Heart left ventricle (tissue), 16 donors: ENCODE data around the gene SPDYE3. TPM values are rescaled to one million over a fixed set of nuclear protein-coding genes. Genes with fewer than 3 reads are reported as not detected.
"Not testable (repeated sequence)": the region's sequence is repeated elsewhere in the genome, so short reads cannot be mapped to it uniquely, and the experiment has no call there.

Source experiments
- ATAC-seq, 4 donors: fragments of 200-7000 bp; cut with Tn5 transposase; one replicate each; pipeline ENCODE4 v1.9.1; 2020 to 2022; ENCODE audit warnings: moderate library complexity in 4 of 4, mild to moderate bottlenecking in 3 of 4, moderate number of reproducible peaks in 1 of 4
- DNase-seq, 5 donors: peaks; one replicate each; pipeline ENCODE4 v3.0.0-alpha.2; 2020
- H3K27ac ChIP-seq, 12 donors: fragments of 200-600 bp; sonication (generic) in 4 of 12; one replicate each; pipeline versions ENCODE4 v1.5.0 to v1.8.0; 2016 to 2022; ENCODE audit warnings: mild to moderate bottlenecking in 2 of 12
- H3K27me3 ChIP-seq, 9 donors: fragments of 200-600 bp; sonication (generic) in 2 of 9; one replicate each; pipeline versions ENCODE4 v1.5.1 to v1.8.0; 2016 to 2022; ENCODE audit warnings: mild to moderate bottlenecking in 3 of 9
- H3K36me3 ChIP-seq, 9 donors: fragments of 200-600 bp; sonication (generic) in 2 of 9; one replicate each; pipeline versions ENCODE4 v1.5.0 to v1.8.0; 2018 to 2022; ENCODE audit warnings: mild to moderate bottlenecking in 2 of 9
- H3K4me1 ChIP-seq, 12 donors: fragments of 200-600 bp; sonication (generic) in 4 of 12; one replicate each; pipeline versions ENCODE4 v1.5.0 to v1.8.0; 2016 to 2022; ENCODE audit warnings: mild to moderate bottlenecking in 3 of 12
- H3K4me3 ChIP-seq, 12 donors: fragments of 200-600 bp; sonication (generic) in 4 of 12; one replicate each; pipeline versions ENCODE4 v1.5.0 to v1.8.0; 2017 to 2022; ENCODE audit warnings: mild to moderate bottlenecking in 9 of 12, moderate library complexity in 4 of 12
- H3K9me3 ChIP-seq, 12 donors: fragments of 200-600 bp; sonication (generic) in 4 of 12; one replicate each; pipeline versions ENCODE4 v1.5.0 to v1.8.0; 2016 to 2022; ENCODE audit warnings: mild to moderate bottlenecking in 1 of 12
- POLR2A ChIP-seq, 2 donors: fragments of 450-650 bp; IDR thresholded peaks; one replicate each; pipeline ENCODE4 v1.6.1; 2017; ENCODE audit warnings: antibody characterized with exemption in 2 of 2, mild to moderate bottlenecking in 2 of 2, moderate library complexity in 2 of 2
- WGBS, 4 donors: extraction: QIAGEN DNeasy Blood & Tissue Kit in 2 of 4; methylation state at CpG; one replicate each; pipeline versions ENCODE4 v1.1.5 to v1.1.7; 2013 to 2018; 5-methylcytosine and 5-hydroxymethylcytosine counted together
- intact Hi-C, 10 donors: fragments of 100-400 bp; cut with DNase I; formaldehyde crosslinking; loops; one replicate each; pipeline versions ENCODE4 v1.11.1 to v1.14.2; 2022
- polyA plus RNA-seq, 2 donors: library from polyadenylated mRNA; stranded (reverse); fragments of 200-250 nt; gene quantifications; one replicate each; pipeline ENCODE4 v1.2.3, GENCODE V29; 2013
- total RNA-seq, 9 donors: library from RNA; depleted of rRNA in 2 of 9; stranded (reverse); fragments of >200 nt in 2 of 9; fragmentation: NEBNext Ultra II Directional in 3 of 9; extraction: Animal tissue kit (Norgen Biotek cat#: 25700) in 3 of 9; gene quantifications; one replicate each; pipeline versions ENCODE4 v1.1.0 to v1.2.4, GENCODE V29; 2016 to 2023
- TF ChIP-seq, protein P1 (sequence below), 12 donors: fragments of 200-600 bp; sonication (generic) in 4 of 12; IDR thresholded peaks; one replicate each; pipeline versions ENCODE4 v1.5.0 to v1.8.0; 2018 to 2022; ENCODE audit warnings: antibody characterized with exemption in 12 of 12, mild to moderate bottlenecking in 5 of 12
- donor health status: ischemic (EF 13 %, LVEDD 7.1; RV severe dilation, severe dysfunction).
- donor health status: healthy with polysubstance abuse.
- donor health status: DM: no; HTN: yes; CAD: no.
- donor health status: DM: no; HTN: no; CAD: no.
- donor health status: ischemic (EF 25% LVEDD 6.9; RV normal size, moderate dysfunction).
- donor health status: ischemic (EF 25% LVEDD 5.7; RV mildly dilated, moderate dysfunction).
- donor health status: healthy.
- donor health status: DM: yes; HTN: yes; CAD: no.
- donor health status: ischemic (EF 35%, LVEDD 5.7; RV mildly dilated, moderate dysfunction).
- donor health status: nonischemic (EF 11% LVEDD 7.7; RV severe dilation, severe dysfunction).
- donor health status: DM: yes; HTN: yes; CAD: no.
- donor health status: PGD.
- donor health status: ischemic (EF 29% LVEDD 5.4; RV normal size, mild dysfunction).
- donor health status: nonischemic (EF 23%, LVEDD 6.1; RV moderate dilation, normal function).

The SPDYE3 gene
- total and polyA plus RNA-seq, 11 donors: 0.03 to 0.15 TPM; not detected in 9

- intact Hi-C loops: loop anchor here in 2 of 10 donors (10.0 kb wide), 3 partner anchors 134 to 214 kb away; partner anchors contain the start of genes LAMTOR4 (in 1 of the 2) and PVRIG (in 1 of the 2)
- Histone ChIP-seq H3K9me3 (no peaks in the 10 kb centered on the region), H3K4me3 (no peak overlapping the region), H3K36me3 (peaks cover 0 to 89% (median 67%) of the 10 kb centered on the region in 9 donors), H3K27me3 (no peaks in the 10 kb centered on the region), H3K4me1 (peaks cover 0 to 11% (median 6%) of the 10 kb centered on the region in 12 donors), H3K27ac (peak overlapping the region in 2 of 12 donors; percentile 42 to 44)
- no peak for DNase-seq
- ATAC-seq: no peak
- TF ChIP-seq, protein P1, sequence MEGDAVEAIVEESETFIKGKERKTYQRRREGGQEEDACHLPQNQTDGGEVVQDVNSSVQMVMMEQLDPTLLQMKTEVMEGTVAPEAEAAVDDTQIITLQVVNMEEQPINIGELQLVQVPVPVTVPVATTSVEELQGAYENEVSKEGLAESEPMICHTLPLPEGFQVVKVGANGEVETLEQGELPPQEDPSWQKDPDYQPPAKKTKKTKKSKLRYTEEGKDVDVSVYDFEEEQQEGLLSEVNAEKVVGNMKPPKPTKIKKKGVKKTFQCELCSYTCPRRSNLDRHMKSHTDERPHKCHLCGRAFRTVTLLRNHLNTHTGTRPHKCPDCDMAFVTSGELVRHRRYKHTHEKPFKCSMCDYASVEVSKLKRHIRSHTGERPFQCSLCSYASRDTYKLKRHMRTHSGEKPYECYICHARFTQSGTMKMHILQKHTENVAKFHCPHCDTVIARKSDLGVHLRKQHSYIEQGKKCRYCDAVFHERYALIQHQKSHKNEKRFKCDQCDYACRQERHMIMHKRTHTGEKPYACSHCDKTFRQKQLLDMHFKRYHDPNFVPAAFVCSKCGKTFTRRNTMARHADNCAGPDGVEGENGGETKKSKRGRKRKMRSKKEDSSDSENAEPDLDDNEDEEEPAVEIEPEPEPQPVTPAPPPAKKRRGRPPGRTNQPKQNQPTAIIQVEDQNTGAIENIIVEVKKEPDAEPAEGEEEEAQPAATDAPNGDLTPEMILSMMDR (IDR thresholded peaks at IDR 0.05): no peak
- no peak for TF ChIP-seq POLR2A (IDR thresholded peaks at IDR 0.05)
These were observed 41.3 kb downstream of the SPDYE3 start for GRCh38 chr7:100348805-100349204.

DNA sequence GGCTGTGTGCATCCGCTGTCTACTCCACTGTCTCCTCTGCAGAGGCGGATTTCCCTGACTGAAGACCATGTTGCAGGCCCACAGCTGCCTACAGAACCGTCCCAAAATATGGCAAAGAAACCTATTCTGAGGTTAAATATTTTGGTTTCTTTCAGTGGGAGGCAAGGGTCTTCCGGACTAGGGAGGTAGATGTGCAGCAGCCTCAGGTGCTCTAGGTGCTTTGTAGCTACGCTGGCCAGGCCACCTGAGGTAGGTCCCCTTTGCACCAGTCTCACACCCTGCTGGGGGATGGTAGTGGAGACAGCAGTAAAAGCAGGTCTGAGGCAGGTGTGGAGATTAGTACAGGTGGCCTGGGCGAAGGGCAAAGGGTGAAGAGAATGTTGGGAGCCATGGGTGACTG, 42.3 kb downstream of the SPDYE3 start:
- peaks cover 0 to 7% (median 2%) of the 10 kb centered on the region in 12 donors for H3K4me1 ChIP-seq
- no peak overlapping the region for H3K4me3 ChIP-seq
- intact Hi-C loops: loop anchor here in 3 of 10 donors (10.0 kb wide), 4 partner anchors 65 to 215 kb away; partner anchors contain the start of genes LAMTOR4 (in 1 of the 3) and PVRIG (in 1 of the 3)
- no peaks in the 10 kb centered on the region for H3K9me3 ChIP-seq
- H3K27me3 ChIP-seq: no peaks in the 10 kb centered on the region
- ATAC-seq (no peak), DNase-seq (no peak)
- H3K36me3 ChIP-seq: peaks cover 0 to 91% (median 77%) of the 10 kb centered on the region in 9 donors
- WGBS, 4 donors: 94 to 97% (median 96%) methylated on average over 6 of the region's 6 CpGs
- TF ChIP-seq, protein P1 (IDR thresholded peaks at IDR 0.05): no peak
- no peak for TF ChIP-seq POLR2A (IDR thresholded peaks at IDR 0.05)
- H3K27ac ChIP-seq: peak overlapping the region in 1 of 12 donors; percentile 42

DNA sequence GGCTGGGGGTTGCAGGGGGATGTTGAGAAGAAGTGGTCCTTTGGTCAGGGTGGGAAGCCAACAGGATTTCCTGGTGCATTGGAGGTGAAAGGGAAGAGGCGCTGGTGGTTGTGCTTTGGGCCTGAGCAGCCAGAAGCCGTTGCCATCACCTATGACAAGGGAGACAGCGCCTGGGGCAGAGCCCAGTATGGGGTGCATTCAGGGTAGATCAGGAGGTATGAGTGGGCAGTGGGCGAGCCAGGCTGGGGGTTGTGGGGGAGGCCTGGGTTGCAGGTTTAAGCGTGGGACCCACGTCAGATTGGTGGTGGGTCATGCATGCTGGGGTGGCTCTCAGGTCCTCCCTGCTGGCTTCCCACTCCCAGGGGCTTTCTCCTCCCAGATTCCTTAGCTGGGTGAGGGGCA, 44.2 kb downstream of the SPDYE3 start:
- WGBS, 4 donors: 84 to 92% (median 88%) methylated on average over 4 to 6 of the region's 6 CpGs
- TF ChIP-seq POLR2A (IDR thresholded peaks at IDR 0.05): no peak
- TF ChIP-seq, protein P1 (IDR thresholded peaks at IDR 0.05): no peak
- Histone ChIP-seq H3K27me3 (no peaks in the 10 kb centered on the region), H3K36me3 (peaks cover 0 to 97% (median 87%) of the 10 kb centered on the region in 9 donors), H3K9me3 (no peaks in the 10 kb centered on the region), H3K4me3 (no peak overlapping the region), H3K27ac (peak overlapping the region in 1 of 12 donors; percentile 46), H3K4me1 (peaks cover 0 to 5% (median 0%) of the 10 kb centered on the region in 12 donors)
- no peak for DNase-seq
- intact Hi-C loops: loop anchor here in 1 of 10 donors (10.0 kb wide), 2 partner anchors 63 to 217 kb away; no protein-coding TSS in a partner anchor
- ATAC-seq: no peak

GRCh38 chr7:100352230-100352781, 44.8 kb downstream of the SPDYE3 start:
- DNase-seq, H3K9me3 ChIP-seq, H3K4me1 ChIP-seq, H3K27me3 ChIP-seq: not testable (repeated sequence)
- intact Hi-C loops: loop anchor here in 1 of 10 donors (10.0 kb wide), 2 partner anchors 62 to 218 kb away; no protein-coding TSS in a partner anchor
- 85 to 89% (median 89%) methylated on average over 9 to 18 of the region's 18 CpGs; no CpG with 5 or more reads in 1 of the 4 donors for WGBS, 4 donors
- peak in 1 of 4 donors; percentile 3 for ATAC-seq
- H3K4me3 ChIP-seq: peak overlapping the region in 1 of 12 donors; percentile 38
- H3K27ac ChIP-seq: peak overlapping the region in 1 of 12 donors; percentile 32
- H3K36me3 ChIP-seq: peaks cover 0 to 97% (median 87%) of the 10 kb centered on the region in 9 donors
